ENCODE results near the gene EPX. TPM values are rescaled to one million over a fixed set of nuclear protein-coding genes. Genes with fewer than 3 reads are reported as not detected.

The EPX gene
- polyA plus RNA-seq, 1 donor (not counting 4 experiments of a cell fraction or from before 2014, with no cell fraction given), result not detected

DNA sequence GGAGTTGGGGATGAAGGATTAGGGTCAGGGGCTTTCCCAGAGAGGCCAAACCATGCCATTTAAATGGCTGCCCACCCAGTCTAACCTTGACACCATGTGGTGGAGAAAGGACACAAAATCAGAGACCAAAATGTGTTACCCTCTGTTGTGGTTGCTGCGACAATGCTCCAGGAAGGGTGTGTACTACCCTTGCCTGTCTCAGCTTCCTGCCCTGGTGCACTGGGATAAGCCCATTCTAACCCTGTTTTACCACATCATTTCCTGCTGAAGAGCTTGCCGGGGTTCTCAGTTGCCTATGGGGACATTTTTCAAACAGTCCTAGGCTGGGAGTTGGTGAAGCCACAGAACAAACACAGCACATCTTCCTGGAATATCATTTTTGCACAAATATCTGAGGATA, 39.5 kb upstream of the EPX start:
- Histone ChIP-seq H3K4me2 (ENCODE audit: control insufficient read depth, extremely low read depth, insufficient read depth, low read depth, low read length) (no peak overlapping the region), H3K79me2 (ENCODE audit: control insufficient read depth, insufficient read depth, low read length) (no peaks in the 10 kb centered on the region), H3K4me1 (ENCODE audit: control insufficient read depth, extremely low read depth, insufficient read depth, low read length) (peaks cover 2% of the 10 kb centered on the region), H3K27ac (ENCODE audit: control insufficient read depth, insufficient read depth, low read length) (no peak overlapping the region), H3K9ac (ENCODE audit: control insufficient read depth, extremely low read depth, insufficient read depth, low read length) (no peak overlapping the region), H3K9me3 (ENCODE audit: control insufficient read depth, low read depth, low read length) (no peaks in the 10 kb centered on the region), H2AFZ (ENCODE audit: control insufficient read depth, low read length) (no peak overlapping the region), H3K9me1 (ENCODE audit: control insufficient read depth, extremely low read depth, insufficient read depth, low read length) (no peaks in the 10 kb centered on the region), H3K36me3 (ENCODE audit: control insufficient read depth in 2 of 2, extremely low read depth in 1 of 2, insufficient read depth in 2 of 2, low read length in 2 of 2) (no peaks in the 10 kb centered on the region), H4K20me1 (ENCODE audit: control insufficient read depth, extremely low read depth, insufficient read depth, low read length) (no peaks in the 10 kb centered on the region), H3K4me3 (ENCODE audit: control insufficient read depth in 2 of 3, extremely low read depth in 1 of 3, insufficient read depth in 2 of 3, low read depth in 1 of 3, low read length in 3 of 3) (no peak overlapping the region), H3K27me3 (ENCODE audit: control insufficient read depth, extremely low read depth, insufficient read depth, low read length) (peaks cover 45% of the 10 kb centered on the region)
- DNase-seq (ENCODE audit: low read depth, low spot score) (no peak), FAIRE-seq (no peak)
- no peak for TF ChIP-seq EZH2 (IDR thresholded peaks at IDR 0.05; ENCODE audit: low read length)
- TF ChIP-seq, protein P1, sequence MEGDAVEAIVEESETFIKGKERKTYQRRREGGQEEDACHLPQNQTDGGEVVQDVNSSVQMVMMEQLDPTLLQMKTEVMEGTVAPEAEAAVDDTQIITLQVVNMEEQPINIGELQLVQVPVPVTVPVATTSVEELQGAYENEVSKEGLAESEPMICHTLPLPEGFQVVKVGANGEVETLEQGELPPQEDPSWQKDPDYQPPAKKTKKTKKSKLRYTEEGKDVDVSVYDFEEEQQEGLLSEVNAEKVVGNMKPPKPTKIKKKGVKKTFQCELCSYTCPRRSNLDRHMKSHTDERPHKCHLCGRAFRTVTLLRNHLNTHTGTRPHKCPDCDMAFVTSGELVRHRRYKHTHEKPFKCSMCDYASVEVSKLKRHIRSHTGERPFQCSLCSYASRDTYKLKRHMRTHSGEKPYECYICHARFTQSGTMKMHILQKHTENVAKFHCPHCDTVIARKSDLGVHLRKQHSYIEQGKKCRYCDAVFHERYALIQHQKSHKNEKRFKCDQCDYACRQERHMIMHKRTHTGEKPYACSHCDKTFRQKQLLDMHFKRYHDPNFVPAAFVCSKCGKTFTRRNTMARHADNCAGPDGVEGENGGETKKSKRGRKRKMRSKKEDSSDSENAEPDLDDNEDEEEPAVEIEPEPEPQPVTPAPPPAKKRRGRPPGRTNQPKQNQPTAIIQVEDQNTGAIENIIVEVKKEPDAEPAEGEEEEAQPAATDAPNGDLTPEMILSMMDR (optimal IDR thresholded peaks at IDR 0.05 in 1 of 3, IDR thresholded peaks at IDR 0.05 in 1 of 3, conservative IDR thresholded peaks at IDR 0.05 in 1 of 3; ENCODE audit: extremely low read depth in 1 of 3, insufficient read depth in 2 of 3, low read length in 3 of 3), result no peak
- dilution Hi-C loops (cut with MboI; ENCODE audit: extremely low pct_ligation_motif_present, low sequenced_read_pairs), result no loop called here

DNA sequence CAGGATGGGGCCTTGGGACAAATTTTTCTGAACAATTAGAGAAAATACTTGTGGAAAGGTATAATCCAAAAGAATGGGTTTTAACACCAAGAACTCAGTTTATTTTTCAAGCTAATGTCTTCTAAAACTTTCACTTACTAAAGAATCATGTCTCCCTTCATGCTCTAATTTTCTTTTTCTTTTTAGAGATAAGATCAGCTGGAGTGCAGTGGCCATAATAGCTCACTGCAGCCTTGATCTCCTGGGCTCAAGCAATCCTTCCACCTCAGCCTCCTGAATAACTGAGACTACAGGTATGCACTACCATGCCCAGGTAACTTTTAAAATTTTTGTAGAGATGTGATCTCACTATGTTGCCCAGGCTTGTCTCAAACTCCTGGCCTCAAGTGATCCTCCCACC, 38.9 kb upstream of the EPX start:
- no peak for TF ChIP-seq EZH2 (IDR thresholded peaks at IDR 0.05; ENCODE audit: low read length)
- TF ChIP-seq, protein P1 (optimal IDR thresholded peaks at IDR 0.05 in 1 of 3, IDR thresholded peaks at IDR 0.05 in 1 of 3, conservative IDR thresholded peaks at IDR 0.05 in 1 of 3; ENCODE audit: extremely low read depth in 1 of 3, insufficient read depth in 2 of 3, low read length in 3 of 3), result no peak

More for the DNA sequence above, 38.9 kb upstream of the EPX start:
- no peak for DNase-seq (ENCODE audit: low read depth, low spot score)
- peaks cover 39% of the 10 kb centered on the region for H3K27me3 ChIP-seq (ENCODE audit: control insufficient read depth, extremely low read depth, insufficient read depth, low read length)
- no peaks in the 10 kb centered on the region for H3K36me3 ChIP-seq (ENCODE audit: control insufficient read depth in 2 of 2, extremely low read depth in 1 of 2, insufficient read depth in 2 of 2, low read length in 2 of 2)
- H3K9me1 ChIP-seq (ENCODE audit: control insufficient read depth, extremely low read depth, insufficient read depth, low read length), result no peaks in the 10 kb centered on the region
- no peak overlapping the region for H3K4me3 ChIP-seq (ENCODE audit: control insufficient read depth in 2 of 3, extremely low read depth in 1 of 3, insufficient read depth in 2 of 3, low read depth in 1 of 3, low read length in 3 of 3)
- no peaks in the 10 kb centered on the region for H4K20me1 ChIP-seq (ENCODE audit: control insufficient read depth, extremely low read depth, insufficient read depth, low read length)
- dilution Hi-C loops (cut with MboI; ENCODE audit: extremely low pct_ligation_motif_present, low sequenced_read_pairs), result no loop called here
- no peak overlapping the region for H3K27ac ChIP-seq (ENCODE audit: control insufficient read depth, insufficient read depth, low read length)
- no peak for FAIRE-seq
- H3K9ac ChIP-seq (ENCODE audit: control insufficient read depth, extremely low read depth, insufficient read depth, low read length), result no peak overlapping the region
- H3K9me3 ChIP-seq (ENCODE audit: control insufficient read depth, low read depth, low read length), result no peaks in the 10 kb centered on the region
- peaks cover 2% of the 10 kb centered on the region for H3K4me1 ChIP-seq (ENCODE audit: control insufficient read depth, extremely low read depth, insufficient read depth, low read length)
- no peak overlapping the region for H2AFZ ChIP-seq (ENCODE audit: control insufficient read depth, low read length)
- no peak overlapping the region for H3K4me2 ChIP-seq (ENCODE audit: control insufficient read depth, extremely low read depth, insufficient read depth, low read depth, low read length)
- H3K79me2 ChIP-seq (ENCODE audit: control insufficient read depth, insufficient read depth, low read length), result no peaks in the 10 kb centered on the region

All from keratinocyte (primary cell).